H1 (cell line): ENCODE measurements around the gene BRD3OS. TPM values are rescaled to one million over a fixed set of nuclear protein-coding genes. Genes with fewer than 3 reads are reported as not detected.

Experiments
- CTCF ChIA-PET: fragments of 300-600 bp; sonication (Branson Sonifier 250); formaldehyde crosslinking; loops from one replicate; lab custom pipeline; 2021; ENCODE audit not compliant: partially characterized antibody; lab: Charles Lee
- POLR2A ChIA-PET: fragments of 300-600 bp; sonication (Branson Sonifier 250); formaldehyde crosslinking; loops from one replicate; lab custom pipeline; 2021; ENCODE audit warnings: inconsistent platforms; ENCODE audit not compliant: partially characterized antibody; lab: Charles Lee
- DNase-seq, 2 experiments: peaks; one replicate each; pipeline versions ENCODE4 v3.0.0 to v3.0.0-alpha.2; 2010 to 2022; ENCODE audit warnings: low spot score in 2 of 2, low read depth in 1 of 2, mixed read lengths in 1 of 2
- FAIRE-seq: peaks from 2 replicates; lab custom pipeline; 2011; peaks lifted over from hg19 to GRCh38; lab: Jason Lieb, UNC
- H2AFZ ChIP-seq: 2 replicates; pipeline ENCODE4 v1.8.1; 2012; ENCODE audit warnings: low read length, inconsistent platforms
- H2AK5ac ChIP-seq: 2 replicates; pipeline ENCODE4 v1.6.1; 2013; ENCODE audit warnings: low read depth, low read length
- H2BK120ac ChIP-seq: replicated peaks from 2 replicates; pipeline ENCODE3; 2013; ENCODE audit warnings: low read depth, low read length, inconsistent platforms
- H2BK12ac ChIP-seq: 2 replicates; pipeline ENCODE4 v1.6.1; 2013; ENCODE audit warnings: low read depth, low read length
- H2BK15ac ChIP-seq: 2 replicates; pipeline ENCODE4 v1.6.1; 2013; ENCODE audit warnings: low read length
- H2BK20ac ChIP-seq: 2 replicates; pipeline ENCODE4 v1.6.1; 2013; ENCODE audit warnings: low read length
- H2BK5ac ChIP-seq: 2 replicates; pipeline ENCODE4 v1.6.1; 2013; ENCODE audit warnings: low read depth, low read length
- H3K14ac ChIP-seq: 2 replicates; pipeline ENCODE4 v1.6.1; 2013; ENCODE audit warnings: inconsistent platforms; ENCODE audit not compliant: insufficient read length
- H3K18ac ChIP-seq: 2 replicates; pipeline ENCODE4 v1.6.1; 2013; ENCODE audit warnings: low read length; ENCODE audit errors: extremely low read depth
- H3K23ac ChIP-seq: 2 replicates; pipeline ENCODE4 v1.6.1; 2013; ENCODE audit warnings: inconsistent platforms; ENCODE audit not compliant: insufficient read length
- H3K23me2 ChIP-seq: 2 replicates; pipeline ENCODE4 v1.6.1; 2013; ENCODE audit warnings: low read depth, low read length
- H3K27ac ChIP-seq: 2 replicates; pipeline ENCODE4 v1.6.1; 2011; ENCODE audit warnings: low read depth, low read length, inconsistent platforms
- H3K27me3 ChIP-seq, 4 experiments: replicated peaks in 1 of 4; 1 replicate in 1 of 4; 2 replicates in 3 of 4; pipeline versions ENCODE4 v1.6.1 to v1.8.1; 2011 to 2013; ENCODE audit warnings: low read length in 3 of 4, mild to moderate bottlenecking in 3 of 4, inconsistent platforms in 2 of 4, mixed read lengths in 2 of 4, moderate library complexity in 1 of 4; ENCODE audit not compliant: control insufficient read depth in 3 of 4, insufficient read depth in 3 of 4; ENCODE audit errors: extremely low read depth in 1 of 4
- H3K36me3 ChIP-seq, 4 experiments: 2 replicates each; pipeline versions ENCODE4 v1.6.1 to v1.8.1; 2011 to 2013; ENCODE audit warnings: mild to moderate bottlenecking in 4 of 4, low read length in 3 of 4, moderate library complexity in 2 of 4, control low read depth in 1 of 4, inconsistent platforms in 1 of 4; ENCODE audit not compliant: insufficient read depth in 4 of 4, control insufficient read depth in 2 of 4
- H3K4ac ChIP-seq: replicated peaks from 2 replicates; pipeline ENCODE3; 2013; ENCODE audit warnings: low read length, low read depth, mixed read lengths, inconsistent platforms; ENCODE audit not compliant: insufficient read length
- H3K4me1 ChIP-seq, 4 experiments: replicated peaks in 1 of 4; 1 replicate in 1 of 4; 2 replicates in 3 of 4; pipeline versions ENCODE4 v1.6.1 to v1.8.1; 2011 to 2013; ENCODE audit warnings: low read length in 3 of 4, inconsistent platforms in 2 of 4, mixed read lengths in 1 of 4; ENCODE audit not compliant: insufficient read depth in 4 of 4, control insufficient read depth in 3 of 4
- H3K4me2 ChIP-seq, 2 experiments: 2 replicates each; pipeline versions ENCODE4 v1.6.1 to v1.8.1; 2011 to 2013; ENCODE audit warnings: low read depth in 2 of 2, low read length in 2 of 2, control low read depth in 1 of 2, inconsistent platforms in 1 of 2, mild to moderate bottlenecking in 1 of 2; ENCODE audit not compliant: insufficient read depth in 1 of 2
- H3K4me3 ChIP-seq, 4 experiments: fragments of 200-600, 300-600 bp in 1 of 4; sonication (generic), shearing (Covaris generic), sonication (Bioruptor Twin) in 1 of 4; 2 replicates each; pipeline versions ENCODE4 v1.5.1 to v1.8.1; 2011 to 2016; ENCODE audit warnings: low read length in 4 of 4, low read depth in 3 of 4, control low read depth in 2 of 4, inconsistent platforms in 2 of 4, mild to moderate bottlenecking in 2 of 4, mixed read lengths in 1 of 4, moderate library complexity in 1 of 4; ENCODE audit not compliant: insufficient read depth in 2 of 4; ENCODE audit errors: extremely low read depth in 1 of 4
- H3K56ac ChIP-seq: replicated peaks from 2 replicates; pipeline ENCODE3; 2013; ENCODE audit warnings: low read depth, mild to moderate bottlenecking, mixed read lengths, low read length, inconsistent platforms; ENCODE audit not compliant: insufficient read length
- H3K79me1 ChIP-seq: 2 replicates; pipeline ENCODE4 v1.6.1; 2013; ENCODE audit warnings: low read depth, low read length, control low read depth
- H3K79me2 ChIP-seq, 2 experiments: 2 replicates each; pipeline versions ENCODE4 v1.6.1 to v1.8.1; 2012 to 2013; ENCODE audit warnings: low read length in 2 of 2, mild to moderate bottlenecking in 2 of 2, inconsistent platforms in 1 of 2; ENCODE audit not compliant: insufficient read depth in 2 of 2, control insufficient read depth in 1 of 2
- H3K9ac ChIP-seq, 4 experiments: replicated peaks in 1 of 4; 1 replicate in 1 of 4; 2 replicates in 3 of 4; pipeline versions ENCODE4 v1.6.1 to v1.8.1; 2011 to 2013; ENCODE audit warnings: low read depth in 3 of 4, low read length in 3 of 4, control low read depth in 2 of 4, mild to moderate bottlenecking in 2 of 4, moderate library complexity in 2 of 4, inconsistent platforms in 1 of 4; ENCODE audit errors: extremely low read depth in 1 of 4
- H3K9me3 ChIP-seq, 2 experiments: 2 replicates each; pipeline versions ENCODE4 v1.6.1 to v1.8.1; 2012 to 2013; ENCODE audit warnings: mild to moderate bottlenecking in 2 of 2, moderate library complexity in 2 of 2, control low read depth in 1 of 2, inconsistent platforms in 1 of 2, low read depth in 1 of 2, low read length in 1 of 2, mixed read lengths in 1 of 2; ENCODE audit not compliant: insufficient read depth in 2 of 2
- H4K20me1 ChIP-seq, 2 experiments: replicated peaks in 1 of 2; 2 replicates each; pipeline versions ENCODE3 to v1.8.1; 2011 to 2013; ENCODE audit warnings: inconsistent platforms in 2 of 2, low read length in 2 of 2, mild to moderate bottlenecking in 1 of 2; ENCODE audit not compliant: insufficient read depth in 2 of 2, control insufficient read depth in 1 of 2
- H4K5ac ChIP-seq: 2 replicates; pipeline ENCODE4 v1.6.1; 2013; ENCODE audit warnings: low read length, low read depth, mixed read lengths, inconsistent platforms; ENCODE audit not compliant: insufficient read length
- H4K8ac ChIP-seq: 2 replicates; pipeline ENCODE4 v1.8.0; 2013; ENCODE audit warnings: mild to moderate bottlenecking, moderate library complexity, low read length, inconsistent platforms; ENCODE audit not compliant: insufficient read depth; ENCODE audit errors: extremely low read depth
- H4K91ac ChIP-seq: replicated peaks from 2 replicates; pipeline ENCODE3; 2013; ENCODE audit warnings: low read length, mixed read lengths, inconsistent platforms; ENCODE audit not compliant: insufficient read length
- JUND ChIP-seq: IDR thresholded peaks from 2 replicates; pipeline ENCODE4 v1.6.1; 2011; ENCODE audit warnings: mild to moderate bottlenecking, improper control_type of control experiment, low read length
- SIX5 ChIP-seq: IDR thresholded peaks from 2 replicates; pipeline ENCODE4 v1.6.1; 2011; ENCODE audit warnings: mild to moderate bottlenecking, low read depth, low read length
- WGBS, 2 experiments: shearing (Covaris generic) in 1 of 2; methylation state at CpG; one replicate each; pipeline versions ENCODE4 v1.1.6 to v1.1.7; 2013 to 2015; ENCODE audit warnings: low lambda C conversion rate in 2 of 2, mixed read lengths in 2 of 2, inconsistent platforms in 1 of 2, low coverage in 1 of 2, missing lambda C conversion rate in 1 of 2; ENCODE audit not compliant: insufficient replicate concordance in 2 of 2, insufficient coverage in 1 of 2, insufficient read length in 1 of 2; ENCODE audit errors: extremely low coverage in 1 of 2, missing lambda C conversion rate in 1 of 2; 5-methylcytosine and 5-hydroxymethylcytosine counted together
- polyA plus RNA-seq, 7 experiments: library from polyadenylated mRNA; depleted of rRNA in 3 of 7; stranded (reverse) in 5 of 7; unstranded in 2 of 7; fragments of >200 nt in 5 of 7; fragments of 200-250 nt in 2 of 7; gene quantifications; 1 replicate in 5 of 7; 2 replicates in 1 of 7; 4 replicates in 1 of 7; pipeline versions ENCODE4 v1.2.1 to v1.2.3, GENCODE V29; 2011 to 2013; ENCODE audit warnings: missing spikeins in 2 of 7, mixed read lengths in 2 of 7
- total RNA-seq: library from RNA; stranded (reverse); fragmentation: NEBNext Ultra II Directional; extraction: Animal tissue kit (Norgen Biotek cat#: 25700); gene quantifications from 2 replicates; pipeline ENCODE4 v1.2.1, GENCODE V29; 2021

The BRD3OS gene
- total and polyA plus RNA-seq, 2 of the 8 experiments (the other 6 are each of a cell fraction or from before 2014, with no cell fraction given) = 12.7 to 20.2 TPM

- no peak overlapping the region; the same call in 1 of the 2 replicates for H4K8ac ChIP-seq
- CTCF ChIA-PET = interaction anchor here (1.2 to 2.3 kb wide), 4 partner anchors 118 to 256 kb away, joined by 3 to 9 read pairs (median 4); no protein-coding TSS in a partner anchor
- no peak overlapping the region for H3K56ac ChIP-seq
- H3K79me2 ChIP-seq = no peaks in the 10 kb centered on the region
- no peak overlapping the region for H2BK20ac ChIP-seq
- FAIRE-seq (no peak), DNase-seq (no peak)
- no peak overlapping the region for H3K23ac ChIP-seq
- H2BK120ac ChIP-seq = no peak overlapping the region
- no peaks in the 10 kb centered on the region for H3K79me1 ChIP-seq
- H2BK12ac ChIP-seq = no peak overlapping the region
- no peaks in the 10 kb centered on the region for H3K36me3 ChIP-seq
- H3K23me2 ChIP-seq = peaks cover 17% of the 10 kb centered on the region; the same call in 1 of the 2 replicates
- H4K91ac ChIP-seq = no peak overlapping the region
- H3K4me1 ChIP-seq = peaks cover 0 to 3% (median 1%) of the 10 kb centered on the region in 4 experiments; a peak in 4 of 7 replicates
- no peak overlapping the region for H3K4me2 ChIP-seq
- H4K5ac ChIP-seq = no peak overlapping the region
- TF ChIP-seq SIX5 (no peak), JUND (no peak)
- TF ChIP-seq, all 59 proteins: peak for 0
- Histone ChIP-seq H2BK5ac (no peak overlapping the region), H3K9ac (no peak overlapping the region), H3K4me3 (no peak overlapping the region), H2AK5ac (no peak overlapping the region), H3K9me3 (no peaks in the 10 kb centered on the region), H2BK15ac (no peak overlapping the region), H3K4ac (no peak overlapping the region), H3K27ac (no peak overlapping the region), H3K14ac (no peak overlapping the region), H4K20me1 (peaks cover 0 to 4% of the 10 kb centered on the region in 2 experiments), H3K27me3 (no peaks in the 10 kb centered on the region), H3K18ac (no peak overlapping the region), H2AFZ (no peak overlapping the region)
- WGBS, 2 experiments = 100% methylated on average over 1 of the region's 1 CpG; no CpG with 5 or more reads in 1 of the 2 experiments
- POLR2A ChIA-PET = no interaction called here
Observed at GRCh38 chr9:133998915-133999595, 26.2 kb upstream of the BRD3OS start.
